Choroid plexus epithelial cell (primary cell): Measurements from ENCODE around the gene POGZ.
"Not testable (repeated sequence)": the region's sequence is repeated elsewhere in the genome, so short reads cannot be mapped to it uniquely, and the experiment has no call there.

Source experiments
- DNase-seq: peaks from one replicate; pipeline ENCODE4 v3.0.0-alpha.2; 2010; ENCODE audit warnings: low read depth
- H3K4me3 ChIP-seq: 2 replicates; pipeline ENCODE4 v1.5.1; 2011; ENCODE audit warnings: low read depth, mild to moderate bottlenecking, control low read depth, low read length, moderate library complexity
- CTCF ChIP-seq: conservative IDR thresholded peaks from 2 replicates; pipeline ENCODE4 v1.5.1; 2011; ENCODE audit warnings: low read depth, mild to moderate bottlenecking, control low read depth, inconsistent platforms, low read length, moderate library complexity

The POGZ gene

GRCh38 chr1:151393583-151393982, 65.7 kb downstream of the POGZ start:
- TF ChIP-seq CTCF = no peak
- H3K4me3 ChIP-seq = no peak overlapping the region
- no peak for DNase-seq

GRCh38 chr1:151391079-151391563, 68.2 kb downstream of the POGZ start:
- no peak for TF ChIP-seq CTCF
- no peak overlapping the region for H3K4me3 ChIP-seq
- DNase-seq = no peak

- DNase-seq = not testable (repeated sequence)
These were observed 68.8 kb downstream of the POGZ start for GRCh38 chr1:151390221-151391078.

GRCh38 chr1:151386002-151386401, 73.3 kb downstream of the POGZ start:
- DNase-seq = no peak
- no peak overlapping the region for H3K4me3 ChIP-seq
- no peak for TF ChIP-seq CTCF

More at GRCh38 chr1:151390221-151391078, 68.8 kb downstream of the POGZ start:
- not testable (repeated sequence) for H3K4me3 ChIP-seq

GRCh38 chr1:151384584-151384983, 74.7 kb downstream of the POGZ start:
- H3K4me3 ChIP-seq = no peak overlapping the region
- no peak for DNase-seq
- no peak for TF ChIP-seq CTCF

- no peak for DNase-seq
- no peak overlapping the region for H3K4me3 ChIP-seq
- TF ChIP-seq CTCF = no peak
These were observed 82.0 kb downstream of the POGZ start for GRCh38 chr1:151377150-151377884.

GRCh38 chr1:151373196-151373595, 86.1 kb downstream of the POGZ start:
- no peak for TF ChIP-seq CTCF
- no peak overlapping the region for H3K4me3 ChIP-seq
- no peak for DNase-seq
